Liver (tissue), 9 donors: ENCODE results near the gene UBXN11. TPM values are rescaled to one million over a fixed set of nuclear protein-coding genes. Genes with fewer than 3 reads are reported as not detected.

ENCODE experiments used
- DNase-seq: peaks from one replicate; pipeline ENCODE4 v3.0.0-alpha.2; 2017; ENCODE audit warnings: low spot score
- H3K27ac ChIP-seq, 2 donors: one replicate each; pipeline ENCODE4 v1.7.0; 2013; ENCODE audit warnings: inconsistent platforms in 2 of 2, low read length in 2 of 2, control low read depth in 1 of 2, low read depth in 1 of 2, mild to moderate bottlenecking in 1 of 2
- H3K27me3 ChIP-seq, 4 donors: one replicate each; pipeline versions ENCODE4 v1.6.1 to v1.7.0; 2013; ENCODE audit warnings: low read length in 3 of 4, inconsistent platforms in 1 of 4, mild to moderate bottlenecking in 1 of 4, moderate library complexity in 1 of 4; ENCODE audit not compliant: control insufficient read depth in 4 of 4, insufficient read depth in 4 of 4
- H3K36me3 ChIP-seq, 4 donors: one replicate each; pipeline versions ENCODE4 v1.6.1 to v1.7.0; 2013; ENCODE audit warnings: low read length in 3 of 4, mild to moderate bottlenecking in 3 of 4, low read depth in 1 of 4, moderate library complexity in 1 of 4; ENCODE audit not compliant: control insufficient read depth in 4 of 4, insufficient read depth in 3 of 4
- H3K4me1 ChIP-seq, 4 donors: one replicate each; pipeline versions ENCODE4 v1.6.1 to v1.7.0; 2013; ENCODE audit warnings: low read length in 3 of 4, mild to moderate bottlenecking in 3 of 4, moderate library complexity in 1 of 4; ENCODE audit not compliant: control insufficient read depth in 4 of 4, insufficient read depth in 4 of 4
- H3K4me3 ChIP-seq, 3 donors: one replicate each; pipeline versions ENCODE4 v1.6.1 to v1.7.0; 2013; ENCODE audit warnings: low read length in 3 of 3, control low read depth in 1 of 3, low read depth in 1 of 3, mild to moderate bottlenecking in 1 of 3
- H3K9ac ChIP-seq, 2 donors: one replicate each; pipeline ENCODE4 v1.7.0; 2013; ENCODE audit warnings: low read length in 2 of 2, mild to moderate bottlenecking in 2 of 2, moderate library complexity in 2 of 2, control low read depth in 1 of 2, low read depth in 1 of 2
- H3K9me3 ChIP-seq, 4 donors: one replicate each; pipeline versions ENCODE4 v1.6.1 to v1.7.0; 2013; ENCODE audit warnings: low read length in 3 of 4; ENCODE audit not compliant: control insufficient read depth in 4 of 4
- EGR1 ChIP-seq, 2 donors: IDR thresholded peaks; 2 replicates each; pipeline ENCODE4 v1.6.1; 2016 to 2018; ENCODE audit warnings: antibody characterized with exemption in 2 of 2, low read depth in 2 of 2
- FOXA1 ChIP-seq: IDR thresholded peaks from 2 replicates; pipeline ENCODE4 v1.6.1; 2016; ENCODE audit warnings: antibody characterized with exemption
- FOXA2 ChIP-seq: IDR thresholded peaks from 2 replicates; pipeline ENCODE4 v1.6.1; 2016; ENCODE audit warnings: antibody characterized with exemption
- GABPA ChIP-seq, 2 donors: IDR thresholded peaks in 1 of 2; conservative IDR thresholded peaks in 1 of 2; 2 replicates each; pipeline ENCODE4 v1.6.1; 2016; ENCODE audit warnings: antibody characterized with exemption in 2 of 2, mild to moderate bottlenecking in 1 of 2, moderate library complexity in 1 of 2
- HNF4A ChIP-seq, 2 donors: conservative IDR thresholded peaks; 2 replicates each; pipeline ENCODE4 v1.6.1; 2016; ENCODE audit warnings: antibody characterized with exemption in 2 of 2, mild to moderate bottlenecking in 2 of 2
- HNF4G ChIP-seq: IDR thresholded peaks from 2 replicates; pipeline ENCODE4 v1.6.1; 2016; ENCODE audit warnings: antibody characterized with exemption
- TAF1 ChIP-seq: conservative IDR thresholded peaks from 2 replicates; pipeline ENCODE4 v1.6.1; 2016; ENCODE audit warnings: antibody characterized with exemption, mild to moderate bottlenecking
- WGBS: extraction: QIAGEN DNeasy Blood & Tissue Kit; methylation state at CpG from one replicate; pipeline ENCODE4 v1.1.7; 2013; 5-methylcytosine and 5-hydroxymethylcytosine counted together
- polyA plus RNA-seq, 2 donors: library from polyadenylated mRNA; stranded (reverse) in 1 of 2; unstranded in 1 of 2; fragments of 200-250 nt in 1 of 2; fragments of >200 nt in 1 of 2; fragmentation: Nextera tagmentation in 1 of 2; extraction: Ambion mirVana in 1 of 2; gene quantifications; one replicate each; pipeline versions ENCODE4 v1.2.1 to v1.2.3, GENCODE V29; 2013 to 2015
- total RNA-seq, 2 donors: library from RNA; depleted of rRNA; stranded (reverse); fragments of >200 nt; gene quantifications; one replicate each; pipeline ENCODE4 v1.2.3, GENCODE V29; 2014
- TF ChIP-seq, protein P1 (sequence below): IDR thresholded peaks from 2 replicates; pipeline ENCODE4 v1.6.1; 2016; ENCODE audit warnings: antibody characterized with exemption, mild to moderate bottlenecking
- TF ChIP-seq, protein P2 (sequence below): fragments of 150-350 bp; IDR thresholded peaks from 2 replicates; pipeline ENCODE4 v1.5.1; 2017; ENCODE audit warnings: improper control_type of control experiment, low read depth, low read length; ENCODE audit not compliant: missing input control
- TF ChIP-seq, protein P3 (sequence below): IDR thresholded peaks from 2 replicates; pipeline ENCODE4 v1.6.1; 2016; ENCODE audit warnings: antibody characterized with exemption
- TF ChIP-seq, protein P4 (sequence below): IDR thresholded peaks from 2 replicates; pipeline ENCODE4 v1.6.1; 2016; ENCODE audit warnings: antibody characterized with exemption
- donor health status: healthy.
- donor health status: healthy.
- donor health status: healthy.
- donor health status: healthy.
- donor health status: healthy.

The UBXN11 gene
- total and polyA plus RNA-seq, 4 donors = 3.0 to 9.5 (median 7.3) TPM

DNA sequence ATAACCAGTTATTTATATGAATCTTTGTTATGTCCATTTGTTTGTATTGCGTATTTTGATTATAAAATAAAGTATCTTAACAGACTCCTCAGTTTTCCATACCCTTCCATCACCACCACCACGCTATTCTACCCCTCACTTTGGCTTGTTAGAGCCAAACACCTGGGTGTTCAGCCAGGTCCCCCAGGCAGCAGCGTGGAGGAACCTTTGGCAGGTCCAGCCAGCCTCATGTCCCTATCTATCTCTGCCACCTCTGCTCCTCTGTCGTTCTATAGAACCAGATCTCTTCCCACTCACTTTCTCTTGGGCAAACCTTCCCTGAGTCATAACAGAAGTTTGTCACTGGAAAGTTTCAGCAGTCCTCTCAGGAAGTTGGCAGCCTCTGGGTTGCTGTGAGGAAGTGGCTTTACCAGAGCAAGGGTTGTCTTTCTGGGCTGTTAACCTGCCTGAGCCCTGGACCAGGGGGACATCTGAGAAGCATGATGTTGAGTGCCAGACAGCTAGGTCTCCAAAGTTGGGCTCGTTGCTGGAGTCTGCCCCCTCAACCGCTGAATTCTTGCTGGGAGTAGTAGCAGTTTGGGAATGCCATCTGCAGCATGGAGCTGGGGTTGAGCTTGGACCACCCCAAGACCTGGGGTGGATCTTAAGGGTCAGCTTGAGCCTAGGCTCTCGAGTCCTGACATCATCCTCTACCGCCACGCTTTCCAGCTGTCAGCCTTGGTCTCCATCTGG is 27.5 kb downstream of the UBXN11 start:
- 70% methylated on average over 9 of the region's 9 CpGs for WGBS
- Histone ChIP-seq H3K9ac (peak overlapping the region in 1 of 2 donors; percentile 61), H3K9me3 (no peaks in the 10 kb centered on the region), H3K4me1 (peaks cover 17 to 55% (median 33%) of the 10 kb centered on the region in 4 donors), H3K4me3 (peak overlapping the region in 2 of 3 donors; percentile 60 to 78), H3K27ac (peak overlapping the region; percentile 86 to 96), H3K36me3 (no peaks in the 10 kb centered on the region), H3K27me3 (no peaks in the 10 kb centered on the region)
- no peak for TF ChIP-seq TAF1
- TF ChIP-seq HNF4G = no peak
- TF ChIP-seq FOXA1 = no peak
- TF ChIP-seq, protein P1, sequence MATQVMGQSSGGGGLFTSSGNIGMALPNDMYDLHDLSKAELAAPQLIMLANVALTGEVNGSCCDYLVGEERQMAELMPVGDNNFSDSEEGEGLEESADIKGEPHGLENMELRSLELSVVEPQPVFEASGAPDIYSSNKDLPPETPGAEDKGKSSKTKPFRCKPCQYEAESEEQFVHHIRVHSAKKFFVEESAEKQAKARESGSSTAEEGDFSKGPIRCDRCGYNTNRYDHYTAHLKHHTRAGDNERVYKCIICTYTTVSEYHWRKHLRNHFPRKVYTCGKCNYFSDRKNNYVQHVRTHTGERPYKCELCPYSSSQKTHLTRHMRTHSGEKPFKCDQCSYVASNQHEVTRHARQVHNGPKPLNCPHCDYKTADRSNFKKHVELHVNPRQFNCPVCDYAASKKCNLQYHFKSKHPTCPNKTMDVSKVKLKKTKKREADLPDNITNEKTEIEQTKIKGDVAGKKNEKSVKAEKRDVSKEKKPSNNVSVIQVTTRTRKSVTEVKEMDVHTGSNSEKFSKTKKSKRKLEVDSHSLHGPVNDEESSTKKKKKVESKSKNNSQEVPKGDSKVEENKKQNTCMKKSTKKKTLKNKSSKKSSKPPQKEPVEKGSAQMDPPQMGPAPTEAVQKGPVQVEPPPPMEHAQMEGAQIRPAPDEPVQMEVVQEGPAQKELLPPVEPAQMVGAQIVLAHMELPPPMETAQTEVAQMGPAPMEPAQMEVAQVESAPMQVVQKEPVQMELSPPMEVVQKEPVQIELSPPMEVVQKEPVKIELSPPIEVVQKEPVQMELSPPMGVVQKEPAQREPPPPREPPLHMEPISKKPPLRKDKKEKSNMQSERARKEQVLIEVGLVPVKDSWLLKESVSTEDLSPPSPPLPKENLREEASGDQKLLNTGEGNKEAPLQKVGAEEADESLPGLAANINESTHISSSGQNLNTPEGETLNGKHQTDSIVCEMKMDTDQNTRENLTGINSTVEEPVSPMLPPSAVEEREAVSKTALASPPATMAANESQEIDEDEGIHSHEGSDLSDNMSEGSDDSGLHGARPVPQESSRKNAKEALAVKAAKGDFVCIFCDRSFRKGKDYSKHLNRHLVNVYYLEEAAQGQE = no peak
- TF ChIP-seq, protein P2, sequence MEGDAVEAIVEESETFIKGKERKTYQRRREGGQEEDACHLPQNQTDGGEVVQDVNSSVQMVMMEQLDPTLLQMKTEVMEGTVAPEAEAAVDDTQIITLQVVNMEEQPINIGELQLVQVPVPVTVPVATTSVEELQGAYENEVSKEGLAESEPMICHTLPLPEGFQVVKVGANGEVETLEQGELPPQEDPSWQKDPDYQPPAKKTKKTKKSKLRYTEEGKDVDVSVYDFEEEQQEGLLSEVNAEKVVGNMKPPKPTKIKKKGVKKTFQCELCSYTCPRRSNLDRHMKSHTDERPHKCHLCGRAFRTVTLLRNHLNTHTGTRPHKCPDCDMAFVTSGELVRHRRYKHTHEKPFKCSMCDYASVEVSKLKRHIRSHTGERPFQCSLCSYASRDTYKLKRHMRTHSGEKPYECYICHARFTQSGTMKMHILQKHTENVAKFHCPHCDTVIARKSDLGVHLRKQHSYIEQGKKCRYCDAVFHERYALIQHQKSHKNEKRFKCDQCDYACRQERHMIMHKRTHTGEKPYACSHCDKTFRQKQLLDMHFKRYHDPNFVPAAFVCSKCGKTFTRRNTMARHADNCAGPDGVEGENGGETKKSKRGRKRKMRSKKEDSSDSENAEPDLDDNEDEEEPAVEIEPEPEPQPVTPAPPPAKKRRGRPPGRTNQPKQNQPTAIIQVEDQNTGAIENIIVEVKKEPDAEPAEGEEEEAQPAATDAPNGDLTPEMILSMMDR = no peak
- TF ChIP-seq EGR1 (IDR thresholded peaks at IDR 0.05; ENCODE audit: low read depth in 2 of 2) = no peak
- TF ChIP-seq FOXA2 = no peak
- TF ChIP-seq, protein P3, sequence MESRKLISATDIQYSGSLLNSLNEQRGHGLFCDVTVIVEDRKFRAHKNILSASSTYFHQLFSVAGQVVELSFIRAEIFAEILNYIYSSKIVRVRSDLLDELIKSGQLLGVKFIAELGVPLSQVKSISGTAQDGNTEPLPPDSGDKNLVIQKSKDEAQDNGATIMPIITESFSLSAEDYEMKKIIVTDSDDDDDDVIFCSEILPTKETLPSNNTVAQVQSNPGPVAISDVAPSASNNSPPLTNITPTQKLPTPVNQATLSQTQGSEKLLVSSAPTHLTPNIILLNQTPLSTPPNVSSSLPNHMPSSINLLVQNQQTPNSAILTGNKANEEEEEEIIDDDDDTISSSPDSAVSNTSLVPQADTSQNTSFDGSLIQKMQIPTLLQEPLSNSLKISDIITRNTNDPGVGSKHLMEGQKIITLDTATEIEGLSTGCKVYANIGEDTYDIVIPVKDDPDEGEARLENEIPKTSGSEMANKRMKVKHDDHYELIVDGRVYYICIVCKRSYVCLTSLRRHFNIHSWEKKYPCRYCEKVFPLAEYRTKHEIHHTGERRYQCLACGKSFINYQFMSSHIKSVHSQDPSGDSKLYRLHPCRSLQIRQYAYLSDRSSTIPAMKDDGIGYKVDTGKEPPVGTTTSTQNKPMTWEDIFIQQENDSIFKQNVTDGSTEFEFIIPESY = no peak
- no peak for DNase-seq

DNA sequence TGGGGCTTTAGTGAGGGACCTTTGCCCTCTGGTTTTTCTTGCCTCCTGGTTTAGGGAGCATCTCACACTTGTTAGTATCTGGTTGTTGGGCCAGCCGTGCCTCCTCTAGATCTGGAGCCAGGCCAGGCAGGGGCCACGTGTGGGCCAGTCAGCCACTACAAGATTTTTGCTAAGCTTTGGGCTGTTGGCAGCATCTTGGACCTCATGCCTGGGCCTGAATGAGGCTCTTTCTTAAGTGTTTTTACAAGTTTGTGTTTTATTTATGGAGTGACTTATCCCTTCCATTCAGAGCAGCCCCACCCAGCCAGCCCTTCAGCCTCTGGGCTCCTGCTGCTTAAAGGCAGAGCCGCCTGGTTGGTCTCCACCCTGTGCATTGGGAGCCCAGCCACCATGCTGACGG is 28.1 kb downstream of the UBXN11 start:
- H3K4me1 ChIP-seq = peaks cover 17 to 55% (median 33%) of the 10 kb centered on the region in 4 donors
- no peak overlapping the region for H3K4me3 ChIP-seq
- H3K36me3 ChIP-seq = no peaks in the 10 kb centered on the region
- H3K9ac ChIP-seq = no peak overlapping the region
- WGBS = 73% methylated on average over 4 of the region's 4 CpGs
- H3K9me3 ChIP-seq = no peaks in the 10 kb centered on the region
- H3K27me3 ChIP-seq = no peaks in the 10 kb centered on the region
- TF ChIP-seq TAF1 (no peak), FOXA2 (no peak), FOXA1 (no peak), GABPA (IDR thresholded peaks at IDR 0.05 in 1 of 2, conservative IDR thresholded peaks at IDR 0.05 in 1 of 2) (no peak), HNF4A (conservative IDR thresholded peaks at IDR 0.05) (no peak), EGR1 (IDR thresholded peaks at IDR 0.05; ENCODE audit: low read depth in 2 of 2) (no peak)
- TF ChIP-seq, protein P1 = no peak
- TF ChIP-seq, protein P4, sequence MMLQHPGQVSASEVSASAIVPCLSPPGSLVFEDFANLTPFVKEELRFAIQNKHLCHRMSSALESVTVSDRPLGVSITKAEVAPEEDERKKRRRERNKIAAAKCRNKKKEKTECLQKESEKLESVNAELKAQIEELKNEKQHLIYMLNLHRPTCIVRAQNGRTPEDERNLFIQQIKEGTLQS = no peak
- TF ChIP-seq, protein P2 = no peak
- DNase-seq = peak; percentile 61
- peak overlapping the region in 1 of 2 donors; percentile 42 for H3K27ac ChIP-seq
